Measurements from ENCODE around the gene NEK8. TPM values are rescaled to one million over a fixed set of nuclear protein-coding genes. Genes with fewer than 3 reads are reported as not detected.
A peak's percentile ranks its signal among the peaks of the same experiment; 100 is the strongest.

The NEK8 gene
- total and polyA plus RNA-seq, 9 of the 15 experiments (the other 6 are each of a cell fraction or from before 2014, with no cell fraction given): 0.98 to 16.6 (median 4.6) TPM

- no peak for TF ChIP-seq ZNF407 (IDR thresholded peaks at IDR 0.05; ENCODE audit: low read depth)
- TF ChIP-seq ZBTB2 (IDR thresholded peaks at IDR 0.05): no peak
- no peak for TF ChIP-seq ZNF280A (IDR thresholded peaks at IDR 0.05; ENCODE audit: low read depth, partially characterized antibody)
- TF ChIP-seq ZBED1 (IDR thresholded peaks at IDR 0.05): peak; percentile 74; the same call in 1 of the 2 replicates
- TF ChIP-seq COPS2 (conservative IDR thresholded peaks at IDR 0.05): no peak
- TF ChIP-seq, protein P1, sequence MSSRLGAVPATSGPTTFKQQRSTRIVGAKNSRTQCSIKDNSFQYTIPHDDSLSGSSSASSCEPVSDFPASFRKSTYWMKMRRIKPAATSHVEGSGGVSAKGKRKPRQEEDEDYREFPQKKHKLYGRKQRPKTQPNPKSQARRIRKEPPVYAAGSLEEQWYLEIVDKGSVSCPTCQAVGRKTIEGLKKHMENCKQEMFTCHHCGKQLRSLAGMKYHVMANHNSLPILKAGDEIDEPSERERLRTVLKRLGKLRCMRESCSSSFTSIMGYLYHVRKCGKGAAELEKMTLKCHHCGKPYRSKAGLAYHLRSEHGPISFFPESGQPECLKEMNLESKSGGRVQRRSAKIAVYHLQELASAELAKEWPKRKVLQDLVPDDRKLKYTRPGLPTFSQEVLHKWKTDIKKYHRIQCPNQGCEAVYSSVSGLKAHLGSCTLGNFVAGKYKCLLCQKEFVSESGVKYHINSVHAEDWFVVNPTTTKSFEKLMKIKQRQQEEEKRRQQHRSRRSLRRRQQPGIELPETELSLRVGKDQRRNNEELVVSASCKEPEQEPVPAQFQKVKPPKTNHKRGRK (tag; IDR thresholded peaks at IDR 0.05): no peak
- TF ChIP-seq NR4A1 (CRISPR knock-in tag; IDR thresholded peaks at IDR 0.05): no peak
- TF ChIP-seq NR4A1 (tag; IDR thresholded peaks at IDR 0.05): no peak
- no peak for TF ChIP-seq ZNF354B (CRISPR knock-in tag; IDR thresholded peaks at IDR 0.05)
- no peak for TF ChIP-seq POU5F1 (IDR thresholded peaks at IDR 0.05; ENCODE audit: borderline replicate concordance, low read depth, low read length, partially characterized antibody)
- no peak for TF ChIP-seq ZNF134 (CRISPR knock-in tag; conservative IDR thresholded peaks at IDR 0.05)
- TF ChIP-seq ZSCAN29 (IDR thresholded peaks at IDR 0.05): no peak
- TF ChIP-seq JUN (IDR thresholded peaks at IDR 0.05; ENCODE audit: borderline replicate concordance, low read depth, low read length): no peak
- no peak for TF ChIP-seq JUN (CRISPR knock-in tag; IDR thresholded peaks at IDR 0.05; ENCODE audit: borderline replicate concordance)
- no peak for TF ChIP-seq TEAD2 (tag; IDR thresholded peaks at IDR 0.05)
Measured at GRCh38 chr17:28741358-28742349, 13.1 kb downstream of the NEK8 start (continued).

Data from K562 (cell line).